Osteoblast (primary cell): Measurements from ENCODE around the gene SLC12A2. TPM values are rescaled to one million over a fixed set of nuclear protein-coding genes. Genes with fewer than 3 reads are reported as not detected.

Experiments used
- DNase-seq: peaks from one replicate; pipeline ENCODE4 v3.0.0; 2011; ENCODE audit warnings: low spot score, mixed read lengths; ENCODE audit not compliant: insufficient read length; ENCODE audit errors: missing footprints
- H2AFZ ChIP-seq: 2 replicates; pipeline ENCODE4 v1.6.0; 2011; ENCODE audit warnings: mild to moderate bottlenecking, low read length
- H3K27ac ChIP-seq: 2 replicates; pipeline ENCODE4 v1.5.1; 2011; ENCODE audit warnings: mild to moderate bottlenecking, low read depth, low read length, moderate library complexity
- H3K27me3 ChIP-seq: 2 replicates; pipeline ENCODE4 v1.6.0; 2012; ENCODE audit warnings: mild to moderate bottlenecking, control low read depth, inconsistent platforms, low read length, moderate library complexity; ENCODE audit not compliant: insufficient read depth
- H3K36me3 ChIP-seq: 2 replicates; pipeline ENCODE4 v1.5.1; 2011; ENCODE audit warnings: mild to moderate bottlenecking, low read length, control low read depth, moderate library complexity; ENCODE audit not compliant: insufficient read depth
- H3K4me1 ChIP-seq: 2 replicates; pipeline ENCODE4 v1.5.1; 2011; ENCODE audit warnings: mild to moderate bottlenecking, low read length, control low read depth, moderate library complexity; ENCODE audit not compliant: insufficient read depth
- H3K4me2 ChIP-seq: 2 replicates; pipeline ENCODE4 v1.6.0; 2011; ENCODE audit warnings: mild to moderate bottlenecking, low read length; ENCODE audit not compliant: insufficient read depth
- H3K4me3 ChIP-seq: fragments of 200-600 bp; sonication (generic); 3 replicates; pipeline ENCODE4 v1.5.1; 2012; ENCODE audit warnings: mild to moderate bottlenecking, low read length, inconsistent platforms; ENCODE audit not compliant: insufficient read depth
- H3K79me2 ChIP-seq: 2 replicates; pipeline ENCODE4 v1.6.0; 2012; ENCODE audit warnings: mild to moderate bottlenecking, low read length, control low read depth, inconsistent platforms; ENCODE audit not compliant: insufficient read depth
- H3K9me3 ChIP-seq: 2 replicates; pipeline ENCODE4 v1.5.1; 2011; ENCODE audit warnings: low read depth, low read length, control low read depth
- H4K20me1 ChIP-seq: 2 replicates; pipeline ENCODE4 v1.6.0; 2012; ENCODE audit warnings: mild to moderate bottlenecking, low read length, control low read depth; ENCODE audit not compliant: insufficient read depth
- total RNA-seq: library from RNA; depleted of rRNA; stranded (reverse); fragments of >200 nt; gene quantifications from 2 replicates; pipeline ENCODE4 v1.2.3, GENCODE V29; 2012
- TF ChIP-seq, protein P1 (sequence below): IDR thresholded peaks from 2 replicates; pipeline ENCODE4 v1.5.1; 2011; ENCODE audit warnings: mild to moderate bottlenecking, low read depth, low read length, moderate library complexity; ENCODE audit errors: extremely low read depth

SLC12A2 gene
- total RNA-seq, 1 donor, result 25.3 TPM

DNA sequence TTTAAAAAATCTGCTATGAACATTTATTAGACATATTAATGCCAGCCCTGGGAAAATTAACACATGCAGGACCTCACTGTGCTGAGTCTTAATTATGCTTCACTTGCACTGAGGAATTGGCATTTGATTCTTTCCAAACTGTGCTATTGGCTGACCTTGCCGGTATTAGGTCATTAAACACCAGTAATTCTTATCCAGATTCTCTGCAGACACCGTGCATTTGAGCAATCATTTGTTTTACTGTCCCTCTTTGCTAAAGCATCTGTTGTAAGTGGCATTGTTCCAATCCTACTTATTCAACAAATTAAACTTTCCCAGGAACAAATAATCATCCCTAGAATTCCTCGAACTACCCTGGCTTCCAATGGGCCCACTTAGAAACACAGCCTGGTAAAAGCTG lies 145.0 kb downstream of the SLC12A2 start:
- no peaks in the 10 kb centered on the region for H3K9me3 ChIP-seq
- peak overlapping the region; percentile 54 for H3K4me2 ChIP-seq
- H3K4me3 ChIP-seq, result no peak overlapping the region
- DNase-seq, result no peak
- no peaks in the 10 kb centered on the region for H4K20me1 ChIP-seq
- H3K79me2 ChIP-seq, result no peaks in the 10 kb centered on the region
- H3K27ac ChIP-seq, result peak overlapping the region; percentile 27
- TF ChIP-seq, protein P1, sequence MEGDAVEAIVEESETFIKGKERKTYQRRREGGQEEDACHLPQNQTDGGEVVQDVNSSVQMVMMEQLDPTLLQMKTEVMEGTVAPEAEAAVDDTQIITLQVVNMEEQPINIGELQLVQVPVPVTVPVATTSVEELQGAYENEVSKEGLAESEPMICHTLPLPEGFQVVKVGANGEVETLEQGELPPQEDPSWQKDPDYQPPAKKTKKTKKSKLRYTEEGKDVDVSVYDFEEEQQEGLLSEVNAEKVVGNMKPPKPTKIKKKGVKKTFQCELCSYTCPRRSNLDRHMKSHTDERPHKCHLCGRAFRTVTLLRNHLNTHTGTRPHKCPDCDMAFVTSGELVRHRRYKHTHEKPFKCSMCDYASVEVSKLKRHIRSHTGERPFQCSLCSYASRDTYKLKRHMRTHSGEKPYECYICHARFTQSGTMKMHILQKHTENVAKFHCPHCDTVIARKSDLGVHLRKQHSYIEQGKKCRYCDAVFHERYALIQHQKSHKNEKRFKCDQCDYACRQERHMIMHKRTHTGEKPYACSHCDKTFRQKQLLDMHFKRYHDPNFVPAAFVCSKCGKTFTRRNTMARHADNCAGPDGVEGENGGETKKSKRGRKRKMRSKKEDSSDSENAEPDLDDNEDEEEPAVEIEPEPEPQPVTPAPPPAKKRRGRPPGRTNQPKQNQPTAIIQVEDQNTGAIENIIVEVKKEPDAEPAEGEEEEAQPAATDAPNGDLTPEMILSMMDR, result no peak
- no peaks in the 10 kb centered on the region for H3K36me3 ChIP-seq
- no peaks in the 10 kb centered on the region for H3K27me3 ChIP-seq
- peaks cover 15% of the 10 kb centered on the region for H3K4me1 ChIP-seq
- H2AFZ ChIP-seq, result no peak overlapping the region

DNA sequence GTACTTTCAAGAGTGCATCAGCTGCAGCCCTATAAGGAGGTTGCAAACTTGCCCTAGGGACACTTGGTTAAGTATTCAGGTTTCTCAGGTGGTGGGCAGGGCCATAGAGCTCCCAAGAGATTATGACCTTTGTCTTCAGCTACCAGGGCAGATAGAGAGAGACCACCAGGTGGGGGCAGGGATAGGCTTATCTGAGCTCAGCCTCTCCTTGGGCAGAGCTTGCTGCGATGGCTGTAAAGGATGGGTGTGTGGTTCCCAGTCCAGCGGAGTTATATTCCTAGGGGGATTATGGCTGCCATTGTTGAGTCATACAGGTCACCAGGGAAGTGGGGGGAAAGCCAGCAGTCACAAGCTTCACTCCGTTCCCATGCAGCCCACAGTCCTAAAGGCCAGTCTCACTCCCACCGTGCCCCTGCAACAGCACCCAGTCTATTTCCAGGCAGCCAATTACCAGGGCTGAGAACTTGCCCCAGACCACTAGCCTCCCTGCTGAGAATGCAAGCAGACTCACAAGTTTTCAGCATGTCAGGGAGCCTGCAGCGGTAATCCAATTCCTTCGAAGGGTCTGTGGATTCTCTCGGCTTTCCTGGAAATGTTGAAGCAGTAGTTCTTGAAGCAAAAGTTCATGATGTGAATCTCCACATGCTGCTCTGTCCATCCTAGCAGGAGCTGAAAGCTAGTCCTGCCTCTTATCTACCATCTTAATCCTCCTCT lies 151.5 kb downstream of the SLC12A2 start:
- no peak overlapping the region for H2AFZ ChIP-seq
- H4K20me1 ChIP-seq, result no peaks in the 10 kb centered on the region
- no peaks in the 10 kb centered on the region for H3K79me2 ChIP-seq
- H3K4me2 ChIP-seq, result no peak overlapping the region
- H3K9me3 ChIP-seq, result no peaks in the 10 kb centered on the region
- DNase-seq, result no peak
- no peaks in the 10 kb centered on the region for H3K36me3 ChIP-seq
- no peak overlapping the region for H3K27ac ChIP-seq
- TF ChIP-seq, protein P1, result no peak
- H3K4me1 ChIP-seq, result no peaks in the 10 kb centered on the region
- H3K27me3 ChIP-seq, result peaks cover 4% of the 10 kb centered on the region
- H3K4me3 ChIP-seq, result no peak overlapping the region

DNA sequence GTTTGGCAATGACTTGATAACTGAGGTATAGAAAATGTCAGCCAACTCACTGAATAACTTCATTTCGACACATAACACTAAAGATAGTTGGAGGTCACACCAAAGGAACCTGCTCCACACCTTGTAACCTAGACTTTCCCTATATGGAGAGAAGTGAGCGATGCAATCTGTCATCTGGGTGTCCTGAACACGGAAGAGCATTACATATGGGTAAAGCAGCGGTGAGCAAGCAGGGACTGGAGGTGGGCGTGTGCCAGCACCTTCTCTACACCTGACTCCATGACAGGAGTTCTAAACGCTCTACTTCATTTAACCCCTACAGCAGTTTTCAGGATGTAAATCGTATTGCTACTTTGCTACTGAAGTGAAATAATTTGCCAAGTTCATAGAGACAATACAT lies 152.8 kb downstream of the SLC12A2 start:
- DNase-seq, result no peak
- H3K27ac ChIP-seq, result no peak overlapping the region
- H2AFZ ChIP-seq, result no peak overlapping the region
- H3K4me1 ChIP-seq, result peaks cover 10% of the 10 kb centered on the region
- TF ChIP-seq, protein P1, result no peak
- H4K20me1 ChIP-seq, result no peaks in the 10 kb centered on the region
- no peaks in the 10 kb centered on the region for H3K9me3 ChIP-seq
- no peaks in the 10 kb centered on the region for H3K36me3 ChIP-seq
- H3K79me2 ChIP-seq, result no peaks in the 10 kb centered on the region
- H3K4me3 ChIP-seq, result no peak overlapping the region
- H3K4me2 ChIP-seq, result no peak overlapping the region
- H3K27me3 ChIP-seq, result peaks cover 4% of the 10 kb centered on the region

DNA sequence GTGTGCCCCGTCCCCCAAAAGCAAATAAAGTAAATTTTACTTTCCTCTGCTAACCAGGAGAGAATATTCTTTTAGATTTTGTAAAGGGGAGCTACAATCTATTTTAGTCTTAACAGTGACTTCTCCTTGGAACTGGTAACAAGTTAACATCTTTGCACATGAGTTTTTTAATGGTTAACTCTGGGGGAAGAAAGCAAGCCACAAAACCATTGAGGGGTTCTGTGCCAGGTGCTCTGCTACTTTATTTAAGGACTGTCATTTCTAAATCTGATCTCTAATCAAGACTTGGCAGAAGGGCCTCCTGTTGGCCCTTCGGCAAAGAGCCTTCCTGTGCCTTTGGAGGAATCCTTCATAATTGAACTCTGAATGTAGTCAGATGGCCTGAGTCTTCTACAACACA lies 153.4 kb downstream of the SLC12A2 start:
- Histone ChIP-seq H3K4me1 (peaks cover 15% of the 10 kb centered on the region), H3K27ac (no peak overlapping the region)

More for the DNA sequence above, 153.4 kb downstream of the SLC12A2 start:
- H3K36me3 ChIP-seq, result no peaks in the 10 kb centered on the region
- no peak overlapping the region for H2AFZ ChIP-seq
- no peak overlapping the region for H3K4me2 ChIP-seq
- no peaks in the 10 kb centered on the region for H3K9me3 ChIP-seq
- TF ChIP-seq, protein P1, result no peak
- no peaks in the 10 kb centered on the region for H3K79me2 ChIP-seq
- no peaks in the 10 kb centered on the region for H4K20me1 ChIP-seq
- peaks cover 4% of the 10 kb centered on the region for H3K27me3 ChIP-seq
- H3K4me3 ChIP-seq, result no peak overlapping the region
- DNase-seq, result no peak
